ENCODE data around the gene SELENOM.
"Not testable (repeated sequence)": the region's sequence is repeated elsewhere in the genome, so short reads cannot be mapped to it uniquely, and the experiment has no call there.

Gene SELENOM

DNA sequence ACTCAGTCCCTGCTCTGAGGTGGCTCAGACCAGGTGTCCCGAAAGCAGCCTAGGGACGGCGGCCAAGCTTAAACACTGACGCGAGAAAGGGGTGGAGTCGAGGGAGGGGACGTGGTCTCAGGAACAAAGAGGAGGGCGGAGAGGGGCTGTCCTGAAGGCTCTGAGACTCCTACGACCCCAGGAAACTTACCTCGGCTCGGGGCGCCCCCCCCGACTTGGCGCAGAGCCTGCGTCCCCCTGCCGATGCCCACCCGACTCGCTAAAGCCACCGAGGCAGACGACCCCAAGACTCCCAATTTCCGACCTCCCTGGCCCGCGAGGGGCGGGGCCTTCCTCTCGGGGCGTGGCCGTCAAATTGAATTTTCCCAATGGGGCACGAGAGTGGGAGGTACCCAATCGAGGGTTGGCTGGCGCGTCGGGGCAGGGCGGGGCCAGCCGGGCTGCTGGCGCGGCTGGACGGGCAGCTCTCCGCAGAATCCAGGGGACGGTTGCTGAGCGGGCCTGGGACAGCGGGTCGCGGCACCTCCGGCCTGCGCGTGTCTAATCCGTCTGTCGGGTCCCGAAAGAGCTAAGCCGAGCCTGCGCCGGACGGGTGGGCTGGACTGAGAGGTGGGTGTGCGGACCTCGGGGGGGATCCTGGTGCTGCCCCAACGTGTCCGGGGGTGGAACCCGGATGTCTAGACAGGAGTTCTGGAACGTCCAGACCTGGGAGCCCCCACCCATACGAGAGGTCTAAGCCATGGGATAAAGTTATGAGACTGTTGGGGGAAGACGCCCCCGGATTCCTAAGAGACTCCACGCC, 26.3 kb downstream of the SELENOM start, which contains the start of gene SMTN:
Gene SMTN, plus strand, starts transcription at position 471 of the 802 bp plus-strand sequence. CDS start 1,941 bp downstream, outside the sequence.
- peak; percentile 57 to 83 for DNase-seq (ENCODE audit: extremely low read depth in 1 of 2, low read depth in 1 of 2)

DNA sequence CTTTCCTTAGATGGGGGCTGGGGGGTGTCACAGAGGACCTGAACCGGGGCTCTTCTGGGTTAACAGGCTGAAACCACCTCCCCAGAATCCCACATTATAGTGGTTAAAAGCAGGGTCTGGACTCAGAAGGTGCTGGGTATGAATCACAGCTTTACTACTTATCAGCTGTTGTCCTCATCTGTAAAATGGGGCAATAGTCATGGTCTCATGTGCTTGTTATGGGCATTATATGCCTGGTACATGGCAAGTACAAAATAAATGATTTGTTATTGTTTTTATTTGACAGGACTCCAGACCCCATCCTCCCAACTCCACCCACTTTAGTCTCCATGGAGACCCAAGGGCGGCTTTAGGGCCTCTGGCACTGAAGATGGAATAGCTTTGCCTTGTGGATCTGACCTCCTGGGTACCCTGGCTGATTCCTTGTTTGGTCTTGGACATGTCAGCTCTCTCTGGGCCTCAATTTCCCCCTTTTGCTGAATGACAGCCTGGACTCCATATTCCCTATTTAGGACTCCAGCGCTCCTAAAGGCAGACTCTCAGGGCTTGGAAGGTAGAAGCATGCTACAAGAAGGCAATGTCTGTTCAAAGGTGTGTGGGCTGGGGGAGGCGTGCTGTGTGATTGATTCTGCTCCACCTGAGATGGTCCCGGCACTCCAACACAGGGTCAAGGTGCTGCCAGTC, 27.1 kb downstream of the SELENOM start:
- no peak for DNase-seq (ENCODE audit: extremely low read depth in 1 of 2, low read depth in 1 of 2)

DNA sequence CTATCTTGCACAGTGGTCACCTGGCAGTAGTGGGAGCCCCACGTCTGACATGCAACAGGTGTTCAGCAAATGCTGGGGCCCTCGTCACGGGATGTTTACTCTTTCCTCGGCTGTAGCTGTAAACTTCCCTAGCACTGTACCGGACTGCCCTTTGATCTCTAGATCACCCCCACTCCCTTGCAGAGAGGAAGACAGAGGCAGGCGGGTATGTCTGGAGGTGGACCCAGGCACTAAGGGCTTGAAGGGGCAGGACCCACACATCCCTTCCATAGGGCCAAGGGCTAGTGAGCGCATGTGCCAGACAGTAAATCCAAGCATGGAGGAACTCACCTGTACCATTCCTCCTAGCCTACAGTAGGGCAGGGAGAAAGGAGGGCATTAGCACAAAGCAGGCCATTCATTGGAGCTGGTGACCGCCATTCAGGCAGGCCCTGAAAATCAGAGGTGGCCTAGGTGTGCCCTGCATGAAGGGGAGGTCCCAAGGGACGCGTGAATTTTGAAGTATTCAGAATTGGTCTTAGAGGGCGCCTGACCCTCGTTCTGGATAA, 28.2 kb downstream of the SELENOM start:
- no peak for DNase-seq (ENCODE audit: extremely low read depth in 1 of 2, low read depth in 1 of 2)

DNA sequence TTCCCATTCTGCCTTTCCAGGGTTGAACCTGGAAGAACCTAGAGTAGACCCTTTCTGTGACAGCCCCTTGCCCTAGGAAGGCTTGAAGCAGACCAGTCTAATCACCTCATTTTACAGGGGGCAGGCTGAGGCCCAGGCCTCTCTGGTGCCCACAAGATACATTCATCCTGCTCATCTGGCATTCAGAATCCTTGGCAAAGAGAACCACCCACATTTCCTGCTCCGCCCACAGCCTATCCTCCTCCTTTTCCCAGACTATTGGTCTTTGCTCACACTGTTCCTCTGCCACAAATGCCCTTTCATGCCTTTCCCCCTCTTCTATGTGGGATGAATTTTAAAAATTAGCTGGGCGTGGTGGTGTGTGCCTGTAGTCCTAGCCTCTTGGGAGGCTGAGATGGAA, 29.0 kb downstream of the SELENOM start:
- DNase-seq (ENCODE audit: extremely low read depth in 1 of 2, low read depth in 1 of 2), result not testable (repeated sequence)

DNA sequence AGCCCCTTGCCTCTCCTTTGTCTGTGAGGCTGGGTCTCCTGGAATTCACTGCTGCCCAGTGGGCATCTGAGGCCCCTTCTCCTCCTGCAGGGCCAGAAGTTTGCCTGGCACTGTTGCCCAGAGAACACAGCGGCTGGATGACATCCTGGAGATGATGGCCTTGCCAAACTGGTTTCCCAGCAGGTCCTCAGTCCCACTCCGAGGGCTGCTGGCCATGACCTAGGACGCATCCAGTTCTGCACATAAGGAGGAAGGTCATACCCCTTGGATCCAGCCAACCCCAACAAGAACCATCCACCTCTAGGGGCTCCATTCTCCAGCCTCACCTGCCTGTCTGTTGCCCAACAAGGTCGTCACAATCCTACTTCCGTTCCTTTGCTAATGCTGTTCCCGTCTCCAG, 29.7 kb downstream of the SELENOM start:
- no peak for DNase-seq (ENCODE audit: extremely low read depth in 1 of 2, low read depth in 1 of 2)

DNA sequence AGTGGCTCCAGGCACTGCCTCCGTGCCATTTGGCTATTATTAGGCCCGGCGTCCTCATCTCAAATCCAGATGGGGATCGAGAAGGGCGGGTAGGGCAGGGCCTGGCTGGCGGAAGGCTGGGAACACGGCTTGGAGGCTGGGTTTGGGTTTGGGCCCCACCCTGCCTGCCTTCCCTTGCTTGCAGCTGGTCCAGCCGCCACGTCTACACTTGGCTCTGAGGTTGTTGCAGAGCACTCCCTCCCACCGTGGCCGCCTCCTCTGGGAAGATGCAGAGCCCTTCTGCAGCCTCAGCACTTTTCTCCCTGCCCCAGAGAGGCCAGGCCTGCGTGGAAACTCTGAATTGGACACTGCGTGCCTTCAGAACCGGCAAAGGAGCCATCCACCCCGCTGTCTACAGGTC, 31.4 kb downstream of the SELENOM start:
- DNase-seq (ENCODE audit: extremely low read depth in 1 of 2, low read depth in 1 of 2), result no peak

DNA sequence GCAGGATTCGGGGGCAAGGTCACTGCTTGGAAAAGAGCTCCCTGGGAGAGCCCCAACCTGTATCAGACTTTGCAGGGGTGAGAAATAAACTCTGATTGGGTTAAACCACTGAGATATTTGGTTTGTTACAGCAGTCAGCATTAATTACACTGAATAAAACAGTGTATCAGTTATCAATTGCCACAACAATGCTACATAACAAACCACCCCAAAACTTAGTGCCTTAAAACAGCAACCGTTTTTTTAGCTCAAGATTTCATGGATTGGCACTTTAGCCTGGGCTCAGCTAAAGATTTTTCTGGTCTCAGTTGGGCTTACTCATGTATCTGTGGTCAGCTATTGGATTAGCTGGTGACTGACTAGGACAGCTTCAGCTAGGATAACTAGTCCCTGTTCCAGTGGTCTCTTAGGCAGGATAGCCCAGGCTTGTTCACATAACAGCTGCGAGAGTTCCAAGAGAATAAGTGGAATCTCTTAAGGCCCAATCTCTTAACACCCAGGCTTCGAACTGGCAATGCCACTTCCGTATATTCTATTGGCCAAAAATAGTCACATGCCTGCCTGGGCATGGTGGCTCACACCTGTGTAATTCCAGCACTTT, 33.7 kb downstream of the SELENOM start:
- DNase-seq (ENCODE audit: extremely low read depth in 1 of 2, low read depth in 1 of 2), result not testable (repeated sequence)

DNA sequence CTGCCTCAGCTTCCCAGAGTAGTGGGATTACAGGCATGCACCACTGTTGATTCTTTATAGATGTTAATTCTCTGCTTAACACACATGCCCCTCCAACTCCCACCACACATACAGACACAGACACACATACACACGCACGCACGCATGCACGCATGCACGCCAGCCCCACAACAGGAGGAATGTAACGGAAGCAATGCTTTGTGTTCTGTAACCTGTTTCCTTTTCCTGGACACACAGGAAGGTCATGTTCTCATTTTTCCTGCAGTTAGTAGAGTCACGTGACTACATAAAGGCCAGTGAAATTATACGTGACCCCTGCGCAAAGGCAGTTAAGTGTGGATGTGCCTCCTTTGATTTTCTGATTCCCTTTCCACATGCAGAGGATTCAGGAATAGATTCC, 34.2 kb downstream of the SELENOM start:
- not testable (repeated sequence) for DNase-seq (ENCODE audit: extremely low read depth in 1 of 2, low read depth in 1 of 2)

DNA sequence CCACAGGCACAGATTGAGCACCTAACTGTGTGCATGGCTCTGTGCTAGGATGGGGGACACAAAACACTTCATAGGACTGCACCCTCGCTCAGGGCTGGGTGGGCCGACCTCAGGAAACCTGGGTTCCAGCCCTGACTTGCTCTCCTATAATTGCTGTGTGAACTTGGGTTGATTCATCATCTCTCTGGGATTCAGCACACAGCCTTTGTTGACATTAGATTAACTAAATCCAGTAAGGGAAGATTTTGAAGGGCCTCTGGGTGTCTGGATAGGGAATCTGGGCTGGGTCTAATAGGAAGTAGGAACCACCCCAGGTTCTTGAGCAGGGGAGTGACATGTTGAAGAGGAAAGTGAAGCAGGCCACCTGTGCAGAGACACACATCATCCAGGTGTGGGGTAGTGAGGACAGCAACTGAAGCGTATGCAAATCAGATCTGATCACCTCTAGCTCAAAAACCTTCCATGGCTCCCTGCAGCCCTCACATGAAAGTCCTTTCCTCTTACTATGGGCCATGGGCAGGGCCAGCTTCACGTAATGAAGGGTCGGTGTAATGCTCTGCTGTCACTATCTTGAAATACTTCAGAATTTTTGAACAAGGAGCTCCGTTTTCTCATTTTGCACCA, 37.6 kb downstream of the SELENOM start:
- not testable (repeated sequence) for DNase-seq (ENCODE audit: extremely low read depth in 1 of 2, low read depth in 1 of 2)

DNA sequence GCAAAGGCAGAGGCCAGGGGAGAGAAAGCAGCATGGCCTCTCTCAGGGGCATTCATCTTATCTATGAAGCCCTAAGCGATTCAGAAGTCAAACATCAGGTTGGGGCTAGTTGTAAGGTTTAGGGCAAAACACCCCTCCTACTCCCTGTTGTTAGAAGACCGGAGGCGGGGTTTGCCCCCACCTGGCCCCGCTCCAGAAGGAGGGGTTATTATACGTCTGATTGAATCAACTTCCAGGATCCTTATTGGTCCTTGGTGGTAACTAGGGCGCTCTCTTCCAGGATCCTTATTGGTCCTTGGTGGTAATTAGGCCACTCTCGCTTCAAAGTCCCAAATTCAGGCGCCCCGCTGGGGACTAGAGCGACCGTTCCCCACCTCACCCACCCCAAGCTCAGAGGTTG, 38.4 kb downstream of the SELENOM start:
- DNase-seq (ENCODE audit: extremely low read depth in 1 of 2, low read depth in 1 of 2), result no peak

DNA sequence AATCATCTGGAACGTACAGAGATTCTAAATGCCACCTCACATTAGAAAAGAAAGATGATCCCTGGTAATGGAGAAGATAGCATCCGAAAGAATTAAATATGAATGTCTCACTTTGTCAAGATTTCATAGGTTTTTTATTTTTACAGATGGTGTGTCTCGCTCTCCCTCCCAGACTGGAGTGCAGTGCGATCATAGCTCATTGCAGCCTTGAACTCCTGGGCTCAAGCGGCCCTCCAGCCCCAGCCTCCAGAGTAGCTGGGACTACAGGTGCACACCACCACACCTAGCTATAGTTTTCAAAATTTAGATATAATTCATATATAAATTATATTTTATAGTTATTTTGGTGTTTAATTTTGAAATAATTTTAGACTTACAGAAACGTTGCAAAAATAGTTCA, 43.0 kb downstream of the SELENOM start:
- DNase-seq (ENCODE audit: extremely low read depth in 1 of 2, low read depth in 1 of 2), result no peak

DNA sequence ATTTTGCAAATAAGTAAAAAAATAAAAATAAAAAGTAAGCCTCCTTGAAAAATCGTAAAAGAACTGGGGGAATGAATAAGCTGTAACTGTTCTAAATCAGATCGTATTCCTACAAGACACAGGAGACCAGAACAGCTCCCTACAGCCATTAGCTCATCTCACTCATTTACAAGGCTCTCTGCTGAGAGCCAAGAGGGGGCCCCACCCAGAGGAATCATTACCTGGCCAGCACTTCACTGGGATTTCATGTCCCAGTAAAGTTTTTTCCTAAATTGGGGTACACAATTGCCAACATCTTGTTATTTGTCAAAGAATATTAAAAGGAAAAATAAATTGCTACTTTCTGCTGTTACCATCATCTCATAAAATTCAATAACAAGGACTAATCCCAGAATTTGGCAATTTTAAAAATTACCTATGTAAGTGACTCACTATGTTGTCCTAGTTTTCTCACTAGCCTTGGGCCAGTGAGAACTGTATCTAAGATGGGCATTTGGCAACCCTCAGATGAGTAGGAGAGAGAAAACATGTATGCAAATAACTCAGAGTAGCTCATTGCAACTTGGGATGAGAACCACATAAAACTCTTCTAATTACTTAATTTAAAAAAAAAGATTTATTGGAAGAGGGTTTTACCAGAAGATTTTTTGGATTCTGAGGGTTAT, 44.7 kb downstream of the SELENOM start:
- DNase-seq (ENCODE audit: extremely low read depth in 1 of 2, low read depth in 1 of 2), result no peak

DNA sequence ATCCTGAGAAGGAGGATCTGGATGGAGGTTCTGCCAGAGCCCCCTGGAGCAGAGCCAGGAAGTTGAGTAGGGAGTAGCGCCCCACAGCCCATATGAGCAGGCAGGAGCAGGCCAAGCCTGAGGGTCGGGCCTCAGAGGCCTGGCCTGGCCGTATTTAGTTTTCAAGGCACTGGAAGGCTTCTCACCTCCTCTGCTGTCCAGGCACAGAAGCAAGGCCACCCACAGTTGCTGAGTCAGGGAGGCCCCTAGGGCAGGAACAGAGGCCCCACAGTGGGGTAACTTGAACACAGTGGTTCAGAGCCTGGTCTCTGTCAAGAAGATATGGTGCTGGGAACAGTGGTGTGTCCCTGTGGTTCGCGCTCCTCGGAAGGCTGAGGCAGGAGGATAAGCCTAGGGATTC, 47.7 kb downstream of the SELENOM start:
- DNase-seq (ENCODE audit: extremely low read depth in 1 of 2, low read depth in 1 of 2), result not testable (repeated sequence)

DNA sequence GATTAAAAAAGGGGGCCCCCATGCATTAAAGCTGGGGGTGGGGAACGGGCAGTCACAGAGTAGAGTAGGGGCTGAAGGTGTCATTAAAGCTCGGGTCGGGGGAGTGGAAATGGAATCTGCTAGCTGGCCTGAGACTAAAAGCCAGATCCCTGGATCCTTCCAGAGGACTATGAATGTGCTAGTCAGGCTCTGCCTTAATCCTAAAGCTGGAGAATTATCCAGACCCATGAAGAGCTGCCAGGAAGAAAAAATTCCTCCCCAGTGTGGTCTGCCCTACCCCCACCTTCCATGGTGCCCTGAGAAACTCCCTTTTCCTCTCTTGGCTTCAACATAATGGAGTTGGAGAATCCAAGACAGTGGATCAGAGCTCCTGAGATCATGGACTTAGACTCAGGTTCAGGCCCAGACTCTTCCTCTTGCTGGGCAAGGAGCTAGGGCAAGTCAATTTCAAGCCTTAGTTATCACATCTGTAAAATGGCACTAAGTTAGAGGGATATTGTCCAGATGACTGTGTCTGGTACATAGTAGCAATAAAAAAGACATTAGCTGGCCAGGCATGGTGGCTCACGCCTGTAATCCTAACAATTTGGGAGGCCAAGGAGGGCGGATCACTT, 50.3 kb downstream of the SELENOM start:
- DNase-seq (ENCODE audit: extremely low read depth in 1 of 2, low read depth in 1 of 2), result no peak

DNA sequence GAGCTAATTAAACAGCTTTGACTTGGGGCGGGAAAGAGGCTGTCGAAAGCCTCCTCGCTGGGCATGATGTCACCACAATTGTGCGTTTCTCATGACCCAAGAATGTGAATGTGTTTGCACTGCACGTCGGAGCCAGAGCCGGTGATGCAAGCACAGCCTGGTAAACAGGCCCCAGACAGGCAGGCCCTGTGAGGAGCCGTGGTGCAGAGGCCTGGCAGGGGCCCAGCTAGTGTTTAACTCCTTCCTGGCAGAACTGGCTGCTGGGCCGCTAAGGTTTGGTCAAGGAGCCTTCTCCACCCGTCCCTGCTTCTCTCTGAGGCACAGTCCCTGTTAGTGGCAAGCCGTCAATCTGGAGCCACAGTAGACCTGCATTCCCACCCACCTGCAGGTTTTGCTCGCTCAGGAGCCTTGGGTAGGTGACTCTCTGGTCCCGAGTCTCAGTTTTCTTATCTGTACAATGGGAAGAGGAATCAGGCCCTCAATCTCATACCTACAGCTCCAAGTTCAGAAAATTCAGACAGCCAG, 51.7 kb downstream of the SELENOM start:
- DNase-seq (ENCODE audit: extremely low read depth in 1 of 2, low read depth in 1 of 2), result no peak

DNA sequence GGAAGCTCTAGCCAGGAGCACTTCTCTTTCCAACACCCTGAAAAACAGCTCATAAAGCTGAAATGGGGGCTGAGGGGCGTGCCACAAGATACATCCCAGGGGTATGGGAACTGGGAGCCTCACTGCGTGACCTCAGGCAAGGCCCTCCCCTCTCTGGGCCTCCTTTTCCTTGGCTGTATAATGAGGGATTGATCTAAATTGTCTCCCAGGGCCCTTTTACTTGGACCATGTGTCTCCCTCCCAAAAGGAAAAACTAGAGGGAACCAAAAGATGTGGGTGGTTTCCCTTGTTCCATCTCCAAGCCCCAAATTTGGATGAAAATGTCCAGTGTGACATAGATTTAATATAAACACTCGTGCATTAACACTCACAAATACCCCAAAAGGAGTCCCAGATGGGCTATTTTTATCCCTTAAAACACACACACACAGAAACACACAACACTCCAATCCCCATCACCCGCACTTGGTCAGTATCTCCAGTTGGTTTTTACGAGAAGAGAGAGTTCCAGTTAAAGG, 52.2 kb downstream of the SELENOM start:
- DNase-seq (ENCODE audit: extremely low read depth in 1 of 2, low read depth in 1 of 2), result no peak

Measured in activated CD8-positive, alpha-beta memory T cell treated with anti-CD3 and anti-CD28 coated beads for 1 hour (primary cell).